GM10266 (cell line): ENCODE results near the gene POU3F1.

Source experiments
- DNase-seq: peaks from one replicate; pipeline ENCODE4 v3.0.0; 2012; ENCODE audit errors: extremely low spot score
- CTCF ChIP-seq: IDR thresholded peaks from 2 replicates; pipeline ENCODE4 v1.5.1; 2012; ENCODE audit warnings: mild to moderate bottlenecking, low read depth; ENCODE audit not compliant: control insufficient read depth, insufficient read depth; ENCODE audit errors: missing control alignments

POU3F1 gene

GRCh38 chr1:37994886-37995566 lies 51.6 kb downstream of the POU3F1 start:
- DNase-seq = no peak
- TF ChIP-seq CTCF = no peak
